ENCODE measurements around the gene RASGRF1.

DNA sequence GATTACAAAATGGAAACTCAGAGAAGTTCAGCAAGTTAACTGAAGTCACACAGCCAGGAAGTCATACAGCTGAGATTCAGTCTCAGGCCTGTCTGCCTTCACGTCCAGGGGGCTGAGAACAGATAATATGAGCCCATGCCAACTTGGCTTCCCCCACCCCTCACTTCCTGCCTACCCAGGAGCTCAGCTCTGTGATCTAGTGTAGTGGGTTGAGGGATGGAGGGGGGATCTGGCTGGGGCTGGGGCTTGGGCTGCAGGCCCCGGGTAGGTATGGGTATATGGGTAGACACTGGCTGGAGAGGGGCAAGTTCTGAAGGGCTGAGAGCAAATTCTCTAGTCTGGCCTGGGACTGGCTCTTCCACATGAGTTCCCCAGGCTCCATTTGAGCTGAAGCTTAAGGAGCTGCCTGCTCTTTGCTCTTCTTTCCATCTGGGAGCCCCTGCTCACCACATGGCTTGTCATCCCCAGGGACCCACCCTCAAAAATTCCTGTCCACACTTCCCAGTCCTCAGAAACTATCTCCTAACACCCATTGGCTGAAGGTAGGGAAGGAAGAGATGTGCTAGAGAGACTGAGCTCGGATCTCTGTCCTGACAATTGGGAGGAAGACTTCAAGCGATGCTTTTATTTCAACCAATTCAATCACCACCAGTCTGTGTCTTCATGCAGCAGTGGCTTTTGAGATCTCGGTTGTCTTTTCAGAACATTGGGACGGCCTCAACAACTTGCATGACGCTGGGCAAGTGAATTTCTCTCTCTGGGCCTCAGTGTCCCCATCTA is 2.0 kb downstream of the RASGRF1 start:
- TF ChIP-seq, protein P1, sequence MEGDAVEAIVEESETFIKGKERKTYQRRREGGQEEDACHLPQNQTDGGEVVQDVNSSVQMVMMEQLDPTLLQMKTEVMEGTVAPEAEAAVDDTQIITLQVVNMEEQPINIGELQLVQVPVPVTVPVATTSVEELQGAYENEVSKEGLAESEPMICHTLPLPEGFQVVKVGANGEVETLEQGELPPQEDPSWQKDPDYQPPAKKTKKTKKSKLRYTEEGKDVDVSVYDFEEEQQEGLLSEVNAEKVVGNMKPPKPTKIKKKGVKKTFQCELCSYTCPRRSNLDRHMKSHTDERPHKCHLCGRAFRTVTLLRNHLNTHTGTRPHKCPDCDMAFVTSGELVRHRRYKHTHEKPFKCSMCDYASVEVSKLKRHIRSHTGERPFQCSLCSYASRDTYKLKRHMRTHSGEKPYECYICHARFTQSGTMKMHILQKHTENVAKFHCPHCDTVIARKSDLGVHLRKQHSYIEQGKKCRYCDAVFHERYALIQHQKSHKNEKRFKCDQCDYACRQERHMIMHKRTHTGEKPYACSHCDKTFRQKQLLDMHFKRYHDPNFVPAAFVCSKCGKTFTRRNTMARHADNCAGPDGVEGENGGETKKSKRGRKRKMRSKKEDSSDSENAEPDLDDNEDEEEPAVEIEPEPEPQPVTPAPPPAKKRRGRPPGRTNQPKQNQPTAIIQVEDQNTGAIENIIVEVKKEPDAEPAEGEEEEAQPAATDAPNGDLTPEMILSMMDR (IDR thresholded peaks at IDR 0.05) = no peak
- no peak for TF ChIP-seq POLR2AphosphoS5 (IDR thresholded peaks at IDR 0.05; ENCODE audit: low read depth, low read length)

All from Panc1 (cell line).